GM19025 (cell line): ENCODE results near the gene C1orf232.

Source experiments
- ATAC-seq: cut with Tn5 transposase; IDR thresholded peaks from one replicate; pipeline ENCODE4 v1.9.1; 2021; ENCODE audit warnings: mild to moderate bottlenecking, low read depth, moderate library complexity; ENCODE audit not compliant: unreplicated experiment

Gene C1orf232

GRCh38 chr1:26158271-26158907 is 10.4 kb downstream of the C1orf232 start:
- no peak for ATAC-seq

DNA sequence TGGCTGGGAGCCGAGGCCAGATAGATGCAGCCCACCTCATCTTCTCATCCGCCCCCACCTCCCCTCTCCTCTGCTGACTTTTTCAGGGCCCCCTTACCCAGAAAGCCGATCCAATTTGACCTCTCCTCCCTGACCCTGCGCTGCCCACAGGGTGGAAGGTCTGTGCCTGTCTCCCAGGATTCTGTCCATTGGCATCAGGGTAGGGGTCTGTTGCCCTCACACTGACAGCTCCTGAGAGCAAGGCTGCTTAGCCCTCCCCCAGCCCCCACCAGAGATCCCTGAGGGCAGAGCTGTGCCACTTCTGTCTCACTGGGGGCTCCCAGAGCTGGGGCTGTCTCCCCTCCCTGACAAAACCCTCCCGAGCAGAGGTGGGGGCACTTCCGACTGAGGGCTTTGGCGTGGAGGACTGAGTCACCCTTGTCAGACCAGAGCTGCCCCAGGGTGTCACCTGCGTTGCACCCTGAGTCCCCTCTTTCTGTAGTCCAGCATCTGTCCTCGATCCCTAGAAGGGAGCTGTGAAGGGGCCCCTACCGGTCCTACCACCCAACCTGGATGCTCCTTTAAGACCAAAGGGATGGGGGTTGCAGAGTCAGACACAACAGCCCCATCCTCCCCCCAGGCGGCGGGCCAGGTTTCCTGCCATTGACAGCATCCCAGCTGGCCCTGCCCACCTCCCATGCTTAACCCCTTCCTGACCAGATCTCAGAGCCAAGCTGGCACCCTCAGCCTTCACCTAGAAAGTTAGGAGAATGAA is 12.3 kb downstream of the C1orf232 start:
- ATAC-seq = no peak

DNA sequence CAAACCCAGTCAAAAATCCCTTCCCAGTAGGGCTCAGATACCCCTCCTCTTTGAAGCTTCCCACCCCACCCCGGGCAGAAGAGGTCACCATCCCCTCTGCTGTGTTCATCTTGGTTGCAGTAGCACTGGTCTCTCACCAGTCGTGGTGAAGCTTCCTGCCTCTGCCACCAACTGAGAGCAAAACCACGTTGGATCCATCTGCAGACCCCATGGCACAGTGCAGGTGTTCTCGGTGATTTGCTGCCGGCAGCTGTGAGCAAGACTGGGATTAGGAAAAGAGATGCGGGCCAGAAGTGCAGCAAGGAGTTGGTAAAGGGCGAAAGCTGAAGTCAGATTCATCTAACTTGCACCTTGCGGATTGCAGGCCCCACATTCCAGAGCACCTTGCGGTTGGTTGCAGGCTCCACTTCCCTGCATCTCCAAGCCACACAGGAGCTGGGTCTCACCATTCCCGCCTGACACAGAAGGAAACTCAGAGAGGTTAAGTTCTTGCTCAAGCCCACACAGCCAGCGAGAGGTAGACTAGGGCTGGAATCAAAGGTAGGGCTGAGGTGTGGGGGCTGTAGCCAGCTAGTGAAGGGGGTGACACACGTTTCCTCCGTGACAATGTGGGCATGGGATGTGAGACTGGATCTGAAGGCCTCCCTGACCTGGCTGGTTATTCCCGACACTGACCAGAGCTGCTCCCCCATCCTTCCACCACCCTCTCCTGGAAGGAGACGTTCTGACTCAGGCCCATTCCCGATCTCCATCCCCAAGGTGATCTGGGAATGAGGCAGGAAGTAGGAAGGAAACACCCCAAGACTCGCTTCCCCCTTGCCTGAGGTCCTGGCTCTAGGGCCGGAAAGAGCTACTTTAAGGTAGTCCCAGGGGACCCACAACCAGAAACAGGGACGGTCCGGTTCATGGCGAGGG is 13.1 kb downstream of the C1orf232 start:
- no peak for ATAC-seq

GRCh38 chr1:26154750-26155149 is 14.0 kb downstream of the C1orf232 start:
- no peak for ATAC-seq

DNA sequence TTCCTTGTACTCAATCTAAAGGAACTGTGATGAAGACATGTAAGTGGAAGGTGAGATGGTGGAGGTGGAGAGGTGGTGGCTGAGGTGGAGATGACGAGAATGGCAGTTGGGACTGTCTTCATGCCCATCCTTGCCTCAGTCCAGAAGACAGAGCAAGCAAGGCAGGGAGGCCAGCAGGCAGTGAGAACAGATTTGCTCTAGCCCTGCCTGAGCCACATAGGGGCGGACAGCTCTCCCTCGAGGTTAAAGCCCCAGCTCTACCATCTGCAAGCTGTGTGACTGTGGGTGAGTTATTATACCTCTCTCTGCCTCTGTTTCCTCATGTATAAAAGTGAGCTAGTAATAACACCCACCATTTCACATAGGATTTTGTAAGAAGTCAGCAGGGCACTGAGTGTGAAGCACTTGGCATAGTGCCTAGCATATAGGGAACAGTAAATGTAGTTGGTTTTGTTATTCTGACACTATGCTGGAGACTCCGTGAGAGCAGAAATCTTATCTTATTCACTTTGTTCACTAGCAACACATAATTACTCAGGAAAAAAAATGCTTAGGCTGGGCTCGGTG is 14.7 kb downstream of the C1orf232 start:
- no peak for ATAC-seq

DNA sequence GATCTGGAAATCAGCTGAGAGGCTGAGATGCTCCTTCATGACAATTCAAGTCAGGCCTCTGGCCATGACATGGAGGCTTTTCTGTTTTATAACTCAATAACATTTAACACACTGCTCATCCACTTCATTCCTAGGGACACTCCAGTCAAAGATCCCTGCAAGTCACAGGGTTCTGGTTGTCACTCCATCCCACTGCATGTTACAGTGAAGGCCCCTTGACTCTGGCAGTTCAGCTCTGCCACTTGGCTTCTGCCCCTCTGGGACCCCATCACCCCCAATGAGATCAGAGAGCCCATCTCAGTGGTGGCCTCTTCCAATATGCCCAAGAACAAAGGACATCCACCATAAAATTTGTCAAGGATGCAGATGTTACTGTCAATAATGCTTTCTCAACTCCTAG is 19.9 kb downstream of the C1orf232 start:
- ATAC-seq = no peak

DNA sequence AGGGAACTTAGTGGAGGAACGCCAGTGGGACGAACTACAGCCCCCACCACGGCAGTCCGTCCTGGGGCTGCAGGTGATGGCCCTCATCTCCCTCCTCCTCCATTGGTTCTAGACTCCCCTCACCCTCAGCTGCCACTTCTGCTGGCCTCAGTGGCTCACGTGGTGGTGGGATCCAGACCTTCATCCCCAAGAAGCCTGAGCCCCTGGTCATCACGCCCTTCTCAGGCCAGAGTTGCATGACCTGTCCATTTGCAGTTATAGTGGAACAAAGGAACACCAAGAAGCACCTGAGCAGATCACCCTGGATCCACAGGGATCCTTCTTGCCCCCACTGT is 22.8 kb downstream of the C1orf232 start:
- no peak for ATAC-seq

GRCh38 chr1:26145041-26145959 is 23.5 kb downstream of the C1orf232 start:
- ATAC-seq = no peak

GRCh38 chr1:26142159-26142558 is 26.6 kb downstream of the C1orf232 start:
- ATAC-seq = no peak

DNA sequence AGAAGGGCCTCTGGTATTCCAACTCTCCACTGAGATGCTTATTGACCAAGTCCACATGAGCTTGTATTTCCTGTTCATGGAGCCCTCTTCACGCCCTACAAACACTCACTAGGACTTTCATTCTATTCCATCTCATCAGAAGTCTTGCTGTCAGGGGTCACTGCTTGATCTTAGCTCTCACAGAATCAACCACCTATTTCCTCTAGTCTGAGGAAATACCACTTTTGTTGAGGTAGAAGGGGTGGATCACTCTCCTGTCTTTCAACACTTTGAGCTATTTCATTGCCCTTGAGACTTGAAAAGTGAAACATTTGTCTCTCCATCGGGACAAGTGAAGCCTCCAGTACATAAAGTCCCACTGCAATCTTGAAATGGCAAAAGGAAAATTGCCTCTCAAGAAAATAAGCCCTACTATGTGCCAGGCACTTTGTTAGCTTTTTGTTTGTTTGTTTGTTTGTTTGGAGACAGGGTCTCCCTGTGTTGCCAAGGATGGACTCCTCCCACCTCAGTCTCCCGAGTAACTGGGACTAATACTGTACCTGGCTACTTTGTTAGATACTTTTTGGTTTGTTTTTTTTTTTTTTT is 29.7 kb downstream of the C1orf232 start:
- no peak for ATAC-seq

DNA sequence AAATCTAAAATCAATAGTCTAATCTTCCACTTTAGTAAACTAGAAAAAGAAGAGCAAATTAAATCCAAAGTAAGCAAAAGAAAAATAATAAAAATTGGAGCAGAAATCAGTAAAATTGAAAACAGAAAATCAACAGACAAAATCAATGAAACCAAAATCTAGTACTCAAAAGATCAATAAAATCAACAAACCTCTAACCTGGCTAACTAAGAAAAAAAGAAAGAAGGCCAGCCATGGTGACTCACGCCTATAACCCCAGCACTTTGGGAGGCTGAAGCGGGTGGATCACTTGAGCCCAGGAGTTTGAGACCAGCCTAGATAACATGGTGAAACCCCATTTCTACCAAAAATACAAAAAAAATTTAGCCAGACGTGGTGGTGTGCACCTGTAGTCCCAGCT is 34.3 kb downstream of the C1orf232 start:
- ATAC-seq = no peak

- ATAC-seq = no peak
Measured at GRCh38 chr1:26132834-26133167, 36.0 kb downstream of the C1orf232 start.

- ATAC-seq = no peak
Measured at GRCh38 chr1:26132128-26132833, 36.5 kb downstream of the C1orf232 start.

DNA sequence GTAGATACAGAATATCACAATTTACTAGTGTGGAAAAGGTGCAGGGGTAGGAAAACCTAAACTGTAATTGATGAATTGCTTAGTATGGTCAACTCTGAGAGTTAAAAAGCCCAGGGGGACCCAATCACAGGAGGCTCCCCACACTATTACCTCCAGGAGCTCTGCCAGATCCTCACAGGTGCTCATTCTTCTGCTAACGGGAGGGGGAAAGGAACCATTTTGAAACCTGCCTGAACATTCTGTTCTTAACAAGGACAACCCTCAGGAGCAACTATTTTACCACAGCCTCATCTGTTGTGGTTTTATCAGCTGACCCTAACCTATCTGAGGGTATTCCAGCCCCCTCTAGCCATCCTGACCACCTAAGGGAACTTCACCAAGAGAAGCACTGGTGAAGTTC is 38.1 kb downstream of the C1orf232 start:
- ATAC-seq = no peak

DNA sequence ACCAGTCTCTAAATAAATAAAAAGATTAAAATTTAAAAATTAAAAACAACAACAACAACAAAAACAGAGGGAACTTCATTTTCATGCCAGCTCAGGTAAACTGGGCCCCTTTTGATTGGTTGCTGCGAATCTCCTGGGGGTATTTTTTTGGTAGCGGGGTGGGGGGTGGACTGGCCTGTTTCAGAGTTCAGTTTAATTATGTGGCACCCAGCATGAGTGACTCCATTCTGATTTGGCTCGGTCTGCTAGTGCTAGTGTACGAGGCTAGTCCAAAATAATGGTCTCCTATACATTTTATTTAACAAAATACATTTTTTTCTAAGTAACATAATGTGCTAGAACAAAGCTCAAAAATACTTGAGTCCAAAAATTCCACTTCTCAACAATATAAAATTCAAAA is 39.0 kb downstream of the C1orf232 start:
- no peak for ATAC-seq

- no peak for ATAC-seq
Measured at GRCh38 chr1:26127235-26128163, 41.3 kb downstream of the C1orf232 start.

DNA sequence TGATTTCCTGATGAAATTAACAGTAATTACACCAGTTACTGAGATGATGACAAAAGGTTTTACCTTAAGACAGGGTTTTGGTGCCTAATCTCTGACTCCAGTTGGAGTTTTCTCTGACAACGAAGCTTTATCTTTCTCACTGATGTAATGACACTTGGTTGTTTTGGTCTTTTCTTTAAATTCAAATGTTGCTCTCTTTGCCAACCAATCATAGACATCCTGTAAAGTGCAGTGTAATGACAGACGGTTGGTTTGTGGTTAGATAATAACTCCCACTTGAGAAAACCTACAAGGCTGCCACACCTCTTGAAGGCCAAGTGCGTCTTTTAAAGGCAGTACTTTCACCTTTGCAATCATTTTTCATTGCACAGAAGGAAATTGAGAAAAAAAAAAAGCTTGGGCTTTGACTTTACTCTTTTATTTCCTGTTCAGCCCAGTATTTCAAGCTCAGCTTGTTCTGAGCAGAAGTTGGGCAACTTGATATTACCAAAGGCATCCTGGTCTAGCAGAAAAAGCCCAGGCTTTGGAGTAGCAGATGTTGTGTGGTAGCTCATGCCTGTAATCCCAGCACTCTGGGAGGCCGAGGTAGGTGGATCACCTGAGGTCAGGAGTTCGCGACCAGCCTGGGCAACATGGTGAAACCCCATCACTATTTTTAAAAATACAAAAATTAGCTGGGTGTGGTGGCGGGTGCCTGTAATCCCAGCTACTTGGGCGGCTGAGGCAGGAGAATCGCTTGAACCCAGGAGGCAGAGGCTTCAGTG is 42.3 kb downstream of the C1orf232 start:
- ATAC-seq = peak; percentile 81
